Measurements from ENCODE around the gene RPA4. TPM values are rescaled to one million over a fixed set of nuclear protein-coding genes. Genes with fewer than 3 reads are reported as not detected.

RPA4 gene, protein sequence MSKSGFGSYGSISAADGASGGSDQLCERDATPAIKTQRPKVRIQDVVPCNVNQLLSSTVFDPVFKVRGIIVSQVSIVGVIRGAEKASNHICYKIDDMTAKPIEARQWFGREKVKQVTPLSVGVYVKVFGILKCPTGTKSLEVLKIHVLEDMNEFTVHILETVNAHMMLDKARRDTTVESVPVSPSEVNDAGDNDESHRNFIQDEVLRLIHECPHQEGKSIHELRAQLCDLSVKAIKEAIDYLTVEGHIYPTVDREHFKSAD
- total RNA-seq, result 0.87 to 1.6 TPM (median 1.2 TPM) in 3 replicates

- no peaks in the 10 kb centered on the region for H3K27me3 Mint-ChIP-seq (ENCODE audit: low read depth)
- DNase-seq (ENCODE audit: low spot score in 2 of 2, unreplicated experiment in 2 of 2), result no peak
- peaks cover 3% of the 10 kb centered on the region for H3K9me3 Mint-ChIP-seq
- no peak within 1 kb of the TSS for H3K4me3 Mint-ChIP-seq
- H3K36me3 Mint-ChIP-seq, result peaks cover 9% of the 10 kb centered on the region
- TF ChIP-seq CTCF (IDR thresholded peaks at IDR 0.05; ENCODE audit: unreplicated experiment), result no peak
- peaks cover 2% of the 10 kb centered on the region for H3K4me1 Mint-ChIP-seq
- H3K27ac Mint-ChIP-seq, result no peak within 1 kb of the TSS
Measured at GRCh38 chrX:96883608-96884007, at the start of gene RPA4. Gene RPA4, plus strand, starts transcription at chrX:96883908. Its CDS starts 403 bp downstream, at chrX:96884311.

GRCh38 chrX:96834137-96834536 lies 49.6 kb upstream of the RPA4 start:
- no peak for TF ChIP-seq CTCF (IDR thresholded peaks at IDR 0.05; ENCODE audit: unreplicated experiment)
- no peak overlapping the region for H3K4me3 Mint-ChIP-seq
- H3K36me3 Mint-ChIP-seq, result no peaks in the 10 kb centered on the region
- H3K9me3 Mint-ChIP-seq, result no peaks in the 10 kb centered on the region
- no peak for DNase-seq (ENCODE audit: low spot score in 2 of 2, unreplicated experiment in 2 of 2)
- H3K4me1 Mint-ChIP-seq, result peaks cover 17% of the 10 kb centered on the region
- H3K27ac Mint-ChIP-seq, result no peak overlapping the region
- no peaks in the 10 kb centered on the region for H3K27me3 Mint-ChIP-seq (ENCODE audit: low read depth)

DNA sequence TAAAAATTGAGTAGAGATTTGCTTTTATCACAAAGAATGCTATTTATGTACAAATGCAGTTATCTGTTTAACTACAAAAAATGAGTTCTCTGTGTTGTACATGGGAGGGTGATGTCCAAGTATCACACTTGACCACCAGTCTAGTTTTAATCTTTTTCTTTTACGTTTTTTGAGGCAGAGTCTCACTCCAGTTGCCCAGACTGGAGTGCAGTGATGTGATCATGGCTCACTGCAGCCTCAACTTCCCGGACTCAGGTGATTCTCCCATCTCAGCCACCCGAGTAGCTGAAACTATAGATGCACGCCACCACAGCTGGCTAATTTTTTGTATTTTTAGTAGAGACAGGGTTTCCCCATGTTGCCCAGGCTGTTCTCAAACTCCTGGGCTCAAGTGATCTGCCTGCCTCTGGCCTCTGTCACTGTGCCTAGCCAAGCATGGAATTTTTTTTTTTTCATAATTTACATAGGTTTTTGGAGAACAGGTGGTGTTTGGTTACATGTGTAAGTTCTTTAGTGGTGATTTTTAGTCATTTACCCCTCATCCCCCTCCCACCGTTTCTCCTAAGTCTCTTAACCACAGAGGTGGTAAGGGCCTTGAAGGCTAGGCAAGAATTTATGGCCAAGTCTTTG lies 47.9 kb upstream of the RPA4 start:
- Mint-ChIP-seq H3K9me3 (no peaks in the 10 kb centered on the region), H3K27me3 (ENCODE audit: low read depth) (no peaks in the 10 kb centered on the region), H3K36me3 (no peaks in the 10 kb centered on the region), H3K4me3 (no peak overlapping the region), H3K4me1 (peaks cover 18% of the 10 kb centered on the region), H3K27ac (no peak overlapping the region)
- no peak for TF ChIP-seq CTCF (IDR thresholded peaks at IDR 0.05; ENCODE audit: unreplicated experiment)
- no peak for DNase-seq (ENCODE audit: low spot score in 2 of 2, unreplicated experiment in 2 of 2)

DNA sequence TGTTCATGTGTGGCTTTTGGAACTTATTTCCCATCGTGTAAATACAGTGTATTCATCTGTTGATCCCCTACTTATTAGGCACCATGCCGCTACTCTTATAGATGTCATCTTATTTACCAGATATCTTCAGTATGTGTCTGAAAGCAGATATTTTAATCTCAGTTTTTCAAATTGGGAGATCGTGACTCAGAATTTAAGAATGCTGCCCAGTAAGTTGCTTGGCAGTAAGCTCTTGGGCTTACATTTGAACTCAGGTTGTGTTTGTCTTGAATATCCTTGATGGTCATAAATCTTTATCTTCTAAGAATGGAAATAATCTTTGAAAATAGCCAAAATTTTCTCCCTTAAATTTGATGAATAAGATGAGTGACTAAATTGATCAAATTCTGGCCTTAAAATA lies 45.9 kb upstream of the RPA4 start:
- Mint-ChIP-seq H3K4me3 (no peak overlapping the region), H3K27me3 (ENCODE audit: low read depth) (no peaks in the 10 kb centered on the region), H3K9me3 (no peaks in the 10 kb centered on the region), H3K4me1 (peaks cover 18% of the 10 kb centered on the region), H3K36me3 (no peaks in the 10 kb centered on the region), H3K27ac (no peak overlapping the region)
- TF ChIP-seq CTCF (IDR thresholded peaks at IDR 0.05; ENCODE audit: unreplicated experiment), result no peak
- no peak for DNase-seq (ENCODE audit: low spot score in 2 of 2, unreplicated experiment in 2 of 2)

DNA sequence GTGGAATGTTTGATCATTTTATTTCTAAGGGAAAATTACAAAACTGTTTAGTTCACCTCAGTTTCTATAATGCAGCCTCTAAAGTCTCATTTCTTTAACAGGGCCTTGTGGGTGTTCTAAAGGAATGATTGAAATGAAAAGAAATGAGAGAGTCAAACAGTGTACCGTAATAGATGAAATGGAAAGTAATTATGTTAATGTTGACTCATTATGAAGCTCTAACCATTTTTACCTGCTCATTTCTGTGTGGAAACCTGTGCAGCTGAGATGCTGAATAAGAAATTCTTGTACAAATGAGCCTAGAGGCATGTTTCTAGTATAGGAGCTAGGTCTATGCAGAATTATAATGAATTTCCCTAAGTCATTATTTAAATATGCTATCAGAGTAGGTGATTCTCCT lies 45.2 kb upstream of the RPA4 start:
- TF ChIP-seq CTCF (IDR thresholded peaks at IDR 0.05; ENCODE audit: unreplicated experiment), result no peak
- Mint-ChIP-seq H3K36me3 (no peaks in the 10 kb centered on the region), H3K27me3 (ENCODE audit: low read depth) (no peaks in the 10 kb centered on the region), H3K4me1 (peaks cover 18% of the 10 kb centered on the region), H3K4me3 (no peak overlapping the region), H3K27ac (no peak overlapping the region), H3K9me3 (no peaks in the 10 kb centered on the region)
- DNase-seq (ENCODE audit: low spot score in 2 of 2, unreplicated experiment in 2 of 2), result no peak
